IMR-90 (cell line): ENCODE results near the gene SCLY. TPM values are rescaled to one million over a fixed set of nuclear protein-coding genes. Genes with fewer than 3 reads are reported as not detected.

ENCODE experiments used
- ATAC-seq: fragments of 200-7000 bp; cut with Tn5 transposase; 2 replicates; pipeline ENCODE4 v1.9.1; 2020; ENCODE audit warnings: low read depth, mild to moderate bottlenecking, moderate library complexity
- BruUV-seq: library from RNA; stranded (reverse); fragments of 400-500 nt; replicated peaks from 2 replicates; lab custom pipeline; 2021; lab: Mats Ljungman, UMichigan
- CTCF ChIA-PET: fragments of 300-600 bp; formaldehyde crosslinking; extraction: SDS; loops from one replicate; lab custom pipeline; 2021; ENCODE audit warnings: antibody characterized with exemption; lab: Yijun Ruan, JAX
- POLR2A ChIA-PET: fragments of 300-600 bp; sonication (Branson Sonifier 250); formaldehyde crosslinking; loops from one replicate; lab custom pipeline; 2022; ENCODE audit warnings: antibody characterized with exemption; ENCODE audit not compliant: unreplicated experiment; lab: Charles Lee
- DNase-seq: peaks from one replicate; pipeline ENCODE4 v3.0.0; 2013
- H2AFZ ChIP-seq: replicated peaks from 2 replicates; pipeline ENCODE3; 2013; ENCODE audit warnings: low read length, mild to moderate bottlenecking; ENCODE audit not compliant: poor library complexity
- H2AK5ac ChIP-seq: 2 replicates; pipeline ENCODE4 v1.6.1; 2013; ENCODE audit warnings: low read depth, low read length, inconsistent platforms
- H2AK9ac ChIP-seq: replicated peaks from 2 replicates; pipeline ENCODE3; 2013; ENCODE audit warnings: mild to moderate bottlenecking, low read depth, low read length, moderate library complexity; ENCODE audit not compliant: poor library complexity
- H2BK120ac ChIP-seq: 2 replicates; pipeline ENCODE4 v1.6.1; 2013; ENCODE audit warnings: low read depth, low read length, inconsistent platforms
- H2BK15ac ChIP-seq: 3 replicates; pipeline ENCODE4 v1.6.1; 2013; ENCODE audit warnings: low read depth, low read length, inconsistent platforms
- H2BK20ac ChIP-seq: 2 replicates; pipeline ENCODE4 v1.6.1; 2013; ENCODE audit warnings: low read depth, mild to moderate bottlenecking, inconsistent platforms, low read length, moderate library complexity
- H2BK5ac ChIP-seq: 2 replicates; pipeline ENCODE4 v1.6.1; 2013; ENCODE audit warnings: mild to moderate bottlenecking, low read depth, low read length, inconsistent platforms; ENCODE audit not compliant: poor library complexity, severe bottlenecking
- H3K14ac ChIP-seq: replicated peaks from 2 replicates; pipeline ENCODE4 v1.6.1; 2013; ENCODE audit warnings: low read depth, low read length, inconsistent platforms
- H3K18ac ChIP-seq: 2 replicates; pipeline ENCODE4 v1.6.1; 2013; ENCODE audit warnings: low read depth, low read length, control low read depth
- H3K23ac ChIP-seq: 2 replicates; pipeline ENCODE4 v1.6.1; 2013; ENCODE audit warnings: low read depth, low read length, inconsistent platforms
- H3K27ac ChIP-seq: 2 replicates; pipeline ENCODE4 v1.5.1; 2013; ENCODE audit warnings: mild to moderate bottlenecking, control low read depth, low read length; ENCODE audit not compliant: insufficient read depth
- H3K27me3 ChIP-seq: 2 replicates; pipeline ENCODE4 v1.6.1; 2013; ENCODE audit warnings: low read length; ENCODE audit not compliant: control insufficient read depth, insufficient read depth
- H3K36me3 ChIP-seq: 2 replicates; pipeline ENCODE4 v1.6.1; 2013; ENCODE audit warnings: low read length, mixed read lengths; ENCODE audit not compliant: control insufficient read depth, insufficient read depth
- H3K4ac ChIP-seq: 2 replicates; pipeline ENCODE4 v1.6.1; 2013; ENCODE audit warnings: low read depth, low read length, inconsistent platforms
- H3K4me1 ChIP-seq: 2 replicates; pipeline ENCODE4 v1.6.1; 2013; ENCODE audit warnings: low read length, mixed read lengths; ENCODE audit not compliant: control insufficient read depth, insufficient read depth
- H3K4me2 ChIP-seq: 2 replicates; pipeline ENCODE4 v1.6.1; 2013; ENCODE audit warnings: low read depth, mild to moderate bottlenecking, control low read depth, low read length, moderate library complexity
- H3K4me3 ChIP-seq: 2 replicates; pipeline ENCODE4 v1.5.1; 2013; ENCODE audit warnings: low read depth, mild to moderate bottlenecking, control low read depth, low read length, moderate library complexity; ENCODE audit not compliant: insufficient read depth
- H3K56ac ChIP-seq: 2 replicates; pipeline ENCODE4 v1.6.1; 2013; ENCODE audit warnings: low read length, inconsistent platforms; ENCODE audit not compliant: insufficient read depth; ENCODE audit errors: extremely low read depth
- H3K79me1 ChIP-seq, 2 experiments: 2 replicates each; pipeline ENCODE4 v1.6.1; 2013; ENCODE audit warnings: low read length in 2 of 2, inconsistent platforms in 1 of 2, low read depth in 1 of 2
- H3K9ac ChIP-seq: 2 replicates; pipeline ENCODE4 v1.6.1; 2013; ENCODE audit warnings: low read depth, low read length, control low read depth
- H3K9me1 ChIP-seq: 2 replicates; pipeline ENCODE4 v1.6.1; 2013; ENCODE audit warnings: low read length, inconsistent platforms; ENCODE audit not compliant: insufficient read depth
- H3K9me3 ChIP-seq: 2 replicates; pipeline ENCODE4 v1.6.1; 2013; ENCODE audit warnings: low read length; ENCODE audit not compliant: control insufficient read depth, insufficient read depth
- H4K20me1 ChIP-seq: 2 replicates; pipeline ENCODE4 v1.6.1; 2013; ENCODE audit warnings: low read length, inconsistent platforms; ENCODE audit not compliant: insufficient read depth
- H4K5ac ChIP-seq: 2 replicates; pipeline ENCODE4 v1.6.1; 2013; ENCODE audit warnings: mild to moderate bottlenecking, low read depth, low read length, control low read depth
- H4K8ac ChIP-seq, 2 experiments: 2 replicates each; pipeline ENCODE4 v1.6.1; 2013; ENCODE audit warnings: low read depth in 2 of 2, low read length in 2 of 2, control low read depth in 1 of 2, inconsistent platforms in 1 of 2
- H4K91ac ChIP-seq: 2 replicates; pipeline ENCODE4 v1.6.1; 2013; ENCODE audit warnings: low read depth, low read length, inconsistent platforms; ENCODE audit not compliant: insufficient read depth
- BHLHE40 ChIP-seq: fragments of 150-350 bp; IDR thresholded peaks from 2 replicates; pipeline ENCODE4 v1.6.1; 2016; ENCODE audit warnings: mild to moderate bottlenecking, low read depth, low read length
- CEBPB ChIP-seq: IDR thresholded peaks from 2 replicates; pipeline ENCODE4 v1.6.1; 2012; ENCODE audit warnings: low read depth, low read length, improper control_type of control experiment
- CHD1 ChIP-seq: IDR thresholded peaks from 2 replicates; pipeline ENCODE4 v1.6.1; 2012; ENCODE audit warnings: low read depth, low read length, improper control_type of control experiment
- CTCF ChIP-seq: conservative IDR thresholded peaks from 2 replicates; pipeline ENCODE4 v1.5.1; 2012; ENCODE audit warnings: mild to moderate bottlenecking, low read depth, low read length, improper control_type of control experiment
- ELK1 ChIP-seq: fragments of 150-350 bp; IDR thresholded peaks from 2 replicates; pipeline ENCODE4 v1.6.1; 2016; ENCODE audit warnings: low read depth, mild to moderate bottlenecking, low read length, moderate library complexity, borderline replicate concordance
- FOS ChIP-seq: fragments of 150-350 bp; IDR thresholded peaks from 2 replicates; pipeline ENCODE4 v1.6.1; 2016; ENCODE audit warnings: low read depth, low read length
- MAFK ChIP-seq: IDR thresholded peaks from 2 replicates; pipeline ENCODE4 v1.6.1; 2012; ENCODE audit warnings: low read depth, low read length, improper control_type of control experiment
- MAZ ChIP-seq: IDR thresholded peaks from 2 replicates; pipeline ENCODE4 v1.6.1; 2012; ENCODE audit warnings: low read depth, mild to moderate bottlenecking, low read length, improper control_type of control experiment, moderate library complexity, borderline replicate concordance
- MXI1 ChIP-seq: IDR thresholded peaks from 2 replicates; pipeline ENCODE4 v1.6.1; 2012; ENCODE audit warnings: low read depth, mild to moderate bottlenecking, low read length, moderate library complexity, borderline replicate concordance
- NFE2L2 ChIP-seq: fragments of 150-350 bp; IDR thresholded peaks from 2 replicates; pipeline ENCODE4 v1.6.1; 2016; ENCODE audit warnings: low read depth, mild to moderate bottlenecking, low read length
- POLR2A ChIP-seq: IDR thresholded peaks from 2 replicates; pipeline ENCODE4 v1.6.1; 2012; ENCODE audit warnings: mild to moderate bottlenecking, low read depth, low read length
- RAD21 ChIP-seq: IDR thresholded peaks from 2 replicates; pipeline ENCODE4 v1.6.1; 2012; ENCODE audit warnings: low read length, improper control_type of control experiment
- RCOR1 ChIP-seq: IDR thresholded peaks from 2 replicates; pipeline ENCODE4 v1.6.1; 2012; ENCODE audit warnings: mild to moderate bottlenecking, low read length, improper control_type of control experiment; ENCODE audit not compliant: insufficient replicate concordance
- RFX5 ChIP-seq: IDR thresholded peaks from 2 replicates; pipeline ENCODE4 v1.8.0; 2012; ENCODE audit warnings: low read depth, mild to moderate bottlenecking, low read length, moderate library complexity
- SMC3 ChIP-seq: fragments of 150-350 bp; IDR thresholded peaks from 2 replicates; pipeline ENCODE4 v1.6.1; 2016; ENCODE audit warnings: low read depth, mild to moderate bottlenecking, antibody characterized with exemption, low read length, moderate library complexity
- USF2 ChIP-seq: fragments of 150-350 bp; IDR thresholded peaks from 2 replicates; pipeline ENCODE4 v1.6.1; 2017; ENCODE audit warnings: mild to moderate bottlenecking, antibody characterized with exemption, low read length, low read depth
- WGBS, 2 experiments: methylation state at CpG; one replicate each; pipeline versions ENCODE4 v1.1.5 to v1.1.7; 2013; ENCODE audit warnings: missing lambda C conversion rate in 2 of 2; ENCODE audit not compliant: insufficient read length in 1 of 2; ENCODE audit errors: extremely low coverage in 2 of 2; 5-methylcytosine and 5-hydroxymethylcytosine counted together
- dilution Hi-C: fragments of 300-500 bp; cut with HindIII; formaldehyde crosslinking; loops from one replicate; pipeline ENCODE4 v1.14.3; 2018; ENCODE audit warnings: low sequenced_read_pairs; ENCODE audit not compliant: unreplicated experiment
- in situ Hi-C: fragments of 300-500 bp; cut with MboI; formaldehyde crosslinking; loops from 3 replicates; pipeline ENCODE4 v1.14.3; 2019; ENCODE audit warnings: low sequenced_read_pairs, inconsistent platforms, mixed read lengths
- intact Hi-C: fragments of 100-400 bp; cut with micrococcal nuclease; formaldehyde crosslinking; loops from 2 replicates; pipeline ENCODE4 v1.10.0; 2022
- polyA plus RNA-seq, 3 experiments: library from polyadenylated mRNA; depleted of rRNA; stranded (reverse); fragments of >200 nt; gene quantifications; 2 replicates each; pipeline ENCODE4 v1.2.3, GENCODE V29; 2012; ENCODE audit warnings: low replicate concordance in 1 of 3
- total RNA-seq: library from RNA; depleted of rRNA; stranded (reverse); fragments of >200 nt; gene quantifications from 2 replicates; pipeline ENCODE4 v1.2.3, GENCODE V29; 2012

SCLY gene
- total and polyA plus RNA-seq, 2 of the 4 experiments (the other 2 are of a cell fraction) = 8.6 to 10.5 TPM

GRCh38 chr2:238059505-238059904, 1.3 kb upstream of the SCLY start:
- H3K79me1 ChIP-seq = peaks cover 8 to 36% of the 10 kb centered on the region in 2 experiments
- H3K14ac ChIP-seq = no peak overlapping the region
- 93% methylated on average over 2 of the region's 3 CpGs; no CpG with 5 or more reads in 1 of the 2 experiments for WGBS, 2 experiments
- peak overlapping the region; percentile 94; the same call in 1 of the 2 replicates for H3K4me2 ChIP-seq
- H3K4me1 ChIP-seq = no peaks in the 10 kb centered on the region; the same call in 1 of the 2 replicates
- CTCF ChIA-PET = interaction anchor here (0.6 kb wide), 1 partner anchor 132 kb away, joined by 3 read pairs; no protein-coding TSS in a partner anchor
- dilution Hi-C loops (no loop called here), intact Hi-C loops (no loop called here), in situ Hi-C loops (no loop called here)
- H3K27me3 ChIP-seq = no peaks in the 10 kb centered on the region
- H3K9me1 ChIP-seq = no peaks in the 10 kb centered on the region; the same call in 1 of the 2 replicates
- no peak overlapping the region for H4K91ac ChIP-seq
- ATAC-seq (no peak), DNase-seq (no peak)
- no peaks in the 10 kb centered on the region for H3K9me3 ChIP-seq
- H3K18ac ChIP-seq = no peak overlapping the region
- no peak overlapping the region for H2BK20ac ChIP-seq
- H3K56ac ChIP-seq = no peak overlapping the region
- no peak overlapping the region for H3K27ac ChIP-seq
- no peak overlapping the region for H2AFZ ChIP-seq
- H2AK5ac ChIP-seq = no peak overlapping the region
- POLR2A ChIA-PET = no interaction called here
- no TSS peak for BruUV-seq
- H2AK9ac ChIP-seq = no peak overlapping the region
- TF ChIP-seq MAZ = no peak
- TF ChIP-seq RAD21 = no peak
- TF ChIP-seq FOS = no peak
- no peak for TF ChIP-seq SMC3
- TF ChIP-seq MAFK = no peak
- no peak for TF ChIP-seq RCOR1
- no peak for TF ChIP-seq CHD1
- no peak for TF ChIP-seq POLR2A
- no peak for TF ChIP-seq RFX5
- no peak for TF ChIP-seq BHLHE40
- TF ChIP-seq MXI1 = no peak
- TF ChIP-seq USF2 = no peak
- TF ChIP-seq CTCF = no peak
- no peak for TF ChIP-seq ELK1
- TF ChIP-seq NFE2L2 = no peak
- TF ChIP-seq CEBPB = no peak
- no peak overlapping the region for H3K4ac ChIP-seq
- H2BK120ac ChIP-seq = no peak overlapping the region
- H3K23ac ChIP-seq = peak overlapping the region; percentile 15; the same call in 1 of the 2 replicates
- peak overlapping the region; percentile 91 to 97; a peak in 3 of 4 replicates for H4K8ac ChIP-seq
- H3K36me3 ChIP-seq = no peaks in the 10 kb centered on the region; the same call in 1 of the 2 replicates
- H3K9ac ChIP-seq = no peak overlapping the region
- no peak overlapping the region for H2BK5ac ChIP-seq
- H2BK15ac ChIP-seq = no peak overlapping the region
- no peaks in the 10 kb centered on the region for H4K20me1 ChIP-seq
- H3K4me3 ChIP-seq = no peak overlapping the region
- no peak overlapping the region for H4K5ac ChIP-seq
